GM18511 (cell line): ENCODE data around the gene TEDC1.

ENCODE experiments used
- ATAC-seq: cut with Tn5 transposase; IDR thresholded peaks from one replicate; pipeline ENCODE4 v1.9.1; 2021; ENCODE audit warnings: mild to moderate bottlenecking, moderate library complexity; ENCODE audit not compliant: unreplicated experiment

The TEDC1 gene

DNA sequence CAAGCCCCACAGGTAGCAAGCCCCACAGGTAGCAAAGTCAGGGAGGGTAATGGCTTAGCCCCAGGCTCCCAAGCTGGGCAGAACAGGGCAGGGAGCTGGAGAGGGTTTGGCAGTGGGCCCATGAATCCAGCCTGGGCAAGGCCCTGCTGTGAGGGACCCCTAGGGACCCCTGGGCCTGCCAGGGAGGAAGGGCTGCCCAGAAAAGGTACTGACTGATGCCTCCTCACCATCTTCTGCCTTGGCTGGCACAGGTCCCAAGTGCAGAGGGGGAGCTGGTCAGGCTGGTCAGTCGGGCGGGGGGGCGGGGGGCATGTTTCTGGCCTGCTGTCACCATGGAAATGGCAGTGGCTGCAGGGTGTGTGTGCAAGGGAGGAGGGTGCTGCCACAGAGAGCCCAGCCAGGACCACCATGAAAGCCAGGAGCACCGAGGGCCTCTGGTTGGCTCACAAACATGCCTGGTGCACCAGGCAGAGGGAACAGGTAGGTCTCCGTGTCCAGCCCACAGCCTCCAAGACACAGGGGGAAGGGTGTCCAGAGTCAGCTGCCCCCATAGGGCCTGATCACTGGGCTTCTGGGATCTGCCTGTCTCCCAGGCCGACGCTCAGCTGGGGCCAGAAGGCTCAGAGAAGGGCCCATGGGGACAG lies 17.9 kb upstream of the TEDC1 start:
- ATAC-seq, result no peak

DNA sequence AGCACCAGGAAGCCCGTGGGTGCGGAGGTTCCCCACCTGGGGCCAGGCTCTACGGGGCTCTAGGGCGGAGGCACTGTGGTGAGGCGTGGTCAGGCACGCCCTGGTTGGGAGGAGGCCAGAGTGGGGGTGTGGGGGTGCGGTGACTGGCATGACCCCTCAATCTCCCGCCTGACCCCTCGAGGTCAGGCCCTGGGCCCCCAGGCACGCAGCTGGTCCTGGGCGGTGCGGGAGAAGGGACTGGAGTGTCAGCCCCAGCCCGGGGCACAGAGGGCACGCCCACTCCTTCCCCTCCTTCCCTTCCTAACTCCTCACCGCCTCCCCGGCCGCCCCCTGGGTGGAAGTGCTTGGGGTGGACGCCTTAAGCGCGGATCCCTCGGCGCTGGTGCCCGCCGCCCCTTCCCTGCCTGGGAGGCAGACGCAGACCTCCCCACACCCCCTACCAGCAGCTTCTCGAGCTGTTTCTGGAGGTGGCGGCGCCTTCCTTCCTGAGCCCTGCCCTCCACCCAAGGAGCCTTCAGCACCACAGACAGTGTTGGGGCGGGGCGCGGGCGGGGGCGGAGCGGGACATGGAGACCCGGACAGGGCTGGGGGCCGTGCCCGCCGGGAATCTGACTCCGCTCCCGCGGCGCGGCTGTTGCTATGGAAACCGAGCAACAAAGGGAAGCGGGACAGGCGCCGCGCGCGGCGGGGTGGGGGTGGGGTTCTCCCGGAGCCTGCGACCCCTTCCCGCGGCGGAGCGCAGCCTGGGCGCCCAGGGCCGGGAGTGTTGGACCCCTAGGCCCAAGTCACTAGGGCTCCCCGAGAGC lies 17.2 kb upstream of the TEDC1 start:
- no peak for ATAC-seq

DNA sequence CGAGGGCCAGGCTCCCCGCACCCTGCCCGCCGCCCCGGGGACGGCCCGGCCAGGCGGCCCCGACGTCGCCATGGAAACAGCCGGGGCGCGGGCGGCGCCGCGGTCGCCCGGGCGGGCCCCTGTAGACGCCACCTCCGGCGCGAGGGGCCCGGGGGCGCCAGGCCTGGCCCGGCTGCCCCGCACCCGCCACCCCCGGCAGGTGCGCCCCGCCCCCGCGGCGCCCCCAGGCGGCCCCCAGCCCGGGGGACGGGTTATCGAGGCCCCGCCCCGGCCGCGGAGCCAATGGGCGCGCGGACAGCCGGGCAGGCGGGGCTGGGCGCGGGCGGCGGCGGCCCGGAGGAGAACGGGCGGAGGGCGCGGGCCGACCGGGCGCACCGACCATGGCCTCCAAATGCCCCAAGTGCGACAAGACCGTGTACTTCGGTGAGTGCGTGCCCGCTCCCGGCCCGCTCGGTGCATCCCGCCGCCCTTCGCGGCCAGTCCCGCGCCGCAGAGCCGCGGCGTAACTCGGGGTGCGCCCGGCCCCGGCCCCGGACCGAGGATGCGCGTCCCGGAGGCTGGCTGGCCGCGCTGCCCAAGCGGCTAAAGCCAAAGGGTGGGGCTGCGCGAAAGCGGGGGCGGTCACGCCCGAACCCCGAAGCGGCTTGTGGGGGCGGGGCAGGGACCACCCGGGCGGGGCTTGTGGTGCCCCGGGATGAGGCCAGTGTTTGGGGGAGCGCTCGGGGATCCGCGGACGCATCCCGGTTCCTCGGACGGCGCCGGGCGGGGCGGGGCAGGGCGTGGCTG lies 16.4 kb upstream of the TEDC1 start, which contains the start of gene CRIP2:
CRIP2 (plus strand) TSS at position 339 of the 786 bp plus-strand sequence; CDS start at position 381, 42 bp downstream.
- no peak for ATAC-seq

DNA sequence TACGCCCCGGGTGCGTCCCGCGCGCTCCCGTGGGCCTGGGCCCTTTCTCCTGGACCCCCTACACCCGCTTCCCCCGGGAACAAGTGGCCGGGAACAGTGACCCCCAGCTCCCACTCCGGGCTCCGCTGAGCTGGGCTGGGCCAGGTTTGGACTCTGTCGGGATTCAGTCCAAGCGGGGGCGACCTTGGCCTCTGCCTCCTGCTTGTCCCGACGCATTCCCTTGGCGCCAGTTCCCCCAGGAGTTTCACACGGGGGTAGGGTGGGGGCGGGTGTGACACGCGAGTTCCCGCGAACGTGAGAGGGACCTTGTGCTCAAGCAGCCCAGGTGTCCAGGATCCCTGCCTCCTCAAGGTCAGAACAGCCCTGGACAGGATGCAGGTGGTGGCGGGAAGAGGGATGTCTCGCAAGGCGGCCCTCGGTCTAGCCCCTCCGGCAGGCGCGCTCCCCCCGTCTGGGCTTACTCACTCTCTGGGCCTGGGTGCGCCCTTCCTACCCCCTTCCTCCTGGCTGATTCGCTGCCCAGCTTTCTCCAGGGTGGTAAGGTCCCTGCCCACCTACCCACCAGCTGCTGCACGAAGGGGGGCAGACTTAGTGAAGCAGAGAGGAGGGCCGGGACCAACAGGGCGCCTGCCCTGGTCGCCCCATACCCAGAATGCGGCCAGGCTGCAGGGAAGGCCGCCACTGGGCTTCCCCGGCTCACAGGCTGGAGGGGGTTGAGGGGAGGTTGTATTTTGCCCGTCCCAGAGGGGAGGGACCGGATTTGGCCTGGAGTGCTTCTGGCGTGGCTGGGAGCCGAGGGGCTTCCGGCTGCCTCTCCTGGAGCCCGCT lies 15.6 kb upstream of the TEDC1 start:
- no peak for ATAC-seq

DNA sequence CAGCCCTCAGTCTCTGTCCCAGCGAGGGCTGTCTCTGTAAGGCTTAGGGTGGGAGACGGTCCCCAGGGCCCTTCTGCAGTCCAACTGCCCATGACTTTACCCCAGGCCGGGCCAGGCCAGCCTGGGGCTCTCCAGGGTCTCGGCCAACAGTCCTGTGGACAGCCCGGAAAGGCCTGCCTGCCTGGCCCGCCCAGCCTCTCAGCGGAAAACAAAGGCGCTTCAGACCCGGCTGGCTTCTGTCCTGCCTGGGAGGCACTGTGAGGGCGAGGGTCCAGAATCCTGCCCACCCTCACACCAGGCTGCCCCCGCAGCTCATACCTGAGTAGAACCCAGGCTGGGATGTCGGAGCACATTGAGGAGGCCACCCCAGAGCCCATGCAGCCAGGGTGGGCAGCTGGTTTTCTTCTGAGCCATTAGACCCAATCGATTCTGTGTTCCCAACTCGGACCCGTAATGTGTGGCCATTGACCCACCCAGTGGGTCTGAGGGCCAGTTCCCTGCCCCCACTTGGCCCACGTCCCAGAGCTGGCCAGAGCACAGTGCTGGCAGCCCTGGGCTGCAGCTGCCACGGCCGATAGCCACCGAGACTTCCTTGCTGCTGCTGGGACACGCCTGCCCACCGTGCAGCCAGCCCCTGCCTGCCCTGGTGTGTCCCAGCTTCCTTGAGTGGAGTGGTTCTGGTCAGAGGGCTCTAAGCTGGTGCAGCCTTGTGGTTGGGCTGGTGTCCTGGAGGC lies 14.8 kb upstream of the TEDC1 start:
- no peak for ATAC-seq

DNA sequence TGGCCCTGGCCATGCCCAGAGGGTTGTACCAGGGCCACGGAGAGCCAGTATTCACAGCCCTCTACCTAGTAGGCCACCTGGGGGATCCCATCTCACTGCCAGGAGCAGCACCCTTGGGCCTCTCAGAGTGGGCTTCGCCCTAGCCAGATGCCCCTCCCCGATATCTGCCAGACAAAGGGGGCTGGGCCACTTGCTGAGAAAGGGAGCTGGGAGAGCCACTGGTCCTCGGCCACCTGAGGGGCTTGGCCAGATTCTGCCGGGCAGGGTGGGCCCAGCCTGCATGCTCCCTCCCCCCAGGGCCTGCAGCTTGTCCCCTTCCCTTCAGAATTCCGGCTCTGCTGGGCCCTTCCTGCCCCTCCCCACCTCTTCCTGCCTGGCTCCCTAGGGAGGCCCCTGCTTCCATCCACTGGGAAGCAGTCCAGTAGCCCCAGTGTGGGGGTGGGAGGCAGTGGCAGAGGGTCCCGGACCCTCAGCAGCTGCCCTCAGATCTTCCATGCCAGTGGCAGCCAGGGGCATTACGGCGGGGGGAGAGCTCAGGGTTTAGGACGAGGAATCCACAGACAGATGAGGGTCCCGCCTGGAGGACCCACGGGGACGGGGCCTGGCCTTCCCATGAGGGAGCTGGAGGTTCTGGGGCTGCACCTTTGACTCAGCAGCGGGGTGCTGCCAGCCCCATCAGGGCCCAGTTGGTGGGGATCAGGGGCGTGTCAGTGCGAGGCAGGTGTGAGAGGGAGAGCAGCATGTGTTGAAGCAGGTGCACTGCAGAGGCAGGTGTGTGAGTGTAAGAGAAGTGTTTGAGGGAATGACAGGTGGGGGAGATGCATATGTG lies 14.0 kb upstream of the TEDC1 start:
- no peak for ATAC-seq

DNA sequence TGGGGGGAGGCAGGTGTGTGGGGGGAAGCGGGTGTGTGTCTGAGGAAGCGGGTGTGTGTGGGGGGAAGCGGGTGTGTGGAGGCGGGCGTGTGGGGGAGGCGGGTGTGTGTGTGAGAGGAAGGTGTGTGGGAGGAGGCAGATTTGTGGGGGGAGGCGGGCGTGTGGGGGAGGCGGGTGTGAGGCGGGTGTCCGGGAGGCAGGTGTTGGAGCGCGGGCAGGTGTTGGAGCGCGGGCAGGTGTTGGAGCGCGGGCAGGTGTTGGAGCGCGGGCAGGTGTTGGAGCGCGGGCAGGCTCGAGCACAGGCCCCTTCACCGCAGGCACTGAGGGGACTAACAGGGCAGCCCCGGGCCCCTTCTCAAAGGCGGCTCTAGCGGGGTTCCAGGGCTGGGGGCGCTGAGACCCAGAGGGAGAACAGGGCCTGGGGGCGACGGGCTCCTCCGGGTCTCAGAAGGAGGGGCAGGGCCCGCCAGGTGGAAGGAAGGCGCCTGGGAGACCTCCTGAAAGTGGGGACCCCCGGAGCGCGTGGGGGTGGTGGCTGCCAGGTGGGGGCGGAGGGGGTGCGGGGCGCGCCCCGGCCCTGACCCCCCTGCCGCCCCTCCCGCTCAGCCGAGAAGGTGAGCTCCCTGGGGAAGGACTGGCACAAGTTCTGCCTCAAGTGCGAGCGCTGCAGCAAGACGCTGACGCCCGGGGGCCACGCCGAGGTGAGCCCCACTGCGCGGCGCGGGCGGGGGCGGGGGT lies 13.2 kb upstream of the TEDC1 start:
- no peak for ATAC-seq

DNA sequence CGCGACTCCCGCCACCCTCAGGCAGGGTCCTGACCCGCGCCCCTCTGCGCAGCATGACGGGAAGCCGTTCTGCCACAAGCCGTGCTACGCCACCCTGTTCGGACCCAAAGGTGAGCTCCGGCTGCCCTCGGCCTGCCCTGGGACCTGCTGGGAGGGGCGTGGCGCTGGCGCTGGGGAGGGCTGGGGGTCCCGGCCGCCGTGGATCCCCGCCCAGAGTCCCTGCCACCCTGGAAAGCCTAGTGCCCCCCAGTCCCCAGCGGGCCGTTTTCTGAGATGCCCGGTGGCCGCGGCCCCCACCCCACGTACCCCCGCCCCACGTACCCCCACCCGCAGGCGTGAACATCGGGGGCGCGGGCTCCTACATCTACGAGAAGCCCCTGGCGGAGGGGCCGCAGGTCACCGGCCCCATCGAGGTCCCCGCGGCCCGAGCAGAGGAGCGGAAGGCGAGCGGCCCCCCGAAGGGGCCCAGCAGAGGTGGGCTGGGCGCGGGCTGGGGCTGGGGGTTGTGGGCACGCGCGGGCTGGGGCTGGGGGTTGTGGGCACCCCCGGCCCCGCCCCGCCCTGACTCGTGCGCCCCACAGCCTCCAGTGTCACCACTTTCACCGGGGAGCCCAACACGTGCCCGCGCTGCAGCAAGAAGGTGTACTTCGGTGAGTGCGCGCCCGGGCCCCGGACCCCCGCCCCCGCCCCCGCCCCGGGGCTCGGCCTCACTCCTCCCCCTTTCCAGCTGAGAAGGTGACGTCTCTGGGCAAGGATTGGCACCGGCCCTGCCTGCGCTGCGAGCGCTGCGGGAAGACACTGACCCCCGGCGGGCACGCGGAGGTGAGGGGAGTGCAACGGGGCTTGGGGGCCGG lies 12.4 kb upstream of the TEDC1 start:
- no peak for ATAC-seq

DNA sequence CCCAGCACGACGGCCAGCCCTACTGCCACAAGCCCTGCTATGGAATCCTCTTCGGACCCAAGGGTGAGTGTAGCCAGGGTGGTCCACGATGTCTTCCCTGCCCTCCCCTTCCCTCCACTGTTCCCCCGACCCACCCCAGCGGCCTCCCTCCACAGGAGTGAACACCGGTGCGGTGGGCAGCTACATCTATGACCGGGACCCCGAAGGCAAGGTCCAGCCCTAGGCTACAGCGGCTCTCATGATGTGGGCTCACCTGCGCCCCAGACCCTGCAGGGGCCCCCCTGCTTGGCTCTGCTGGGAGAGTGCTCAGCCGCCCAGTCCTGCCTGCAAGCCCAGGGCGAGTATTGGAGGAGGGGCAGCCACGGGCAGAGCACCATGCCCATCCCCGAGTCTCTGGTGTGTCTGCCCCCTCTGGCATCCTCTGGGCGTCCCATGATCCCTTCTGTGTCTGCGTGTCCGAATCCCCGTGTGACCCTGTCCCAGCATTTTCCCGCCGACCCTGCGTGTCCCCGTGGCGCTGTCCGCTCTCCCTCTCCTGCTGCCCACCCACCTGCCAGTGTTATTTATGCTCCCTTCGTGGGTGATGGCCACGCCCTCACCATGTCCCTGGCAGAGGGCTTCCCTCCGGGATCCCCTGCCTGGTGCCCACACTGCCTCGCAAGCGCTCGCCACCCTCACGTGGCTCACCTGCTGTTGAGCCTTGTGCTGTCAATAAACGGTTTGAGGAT lies 11.5 kb upstream of the TEDC1 start:
- ATAC-seq, result no peak

DNA sequence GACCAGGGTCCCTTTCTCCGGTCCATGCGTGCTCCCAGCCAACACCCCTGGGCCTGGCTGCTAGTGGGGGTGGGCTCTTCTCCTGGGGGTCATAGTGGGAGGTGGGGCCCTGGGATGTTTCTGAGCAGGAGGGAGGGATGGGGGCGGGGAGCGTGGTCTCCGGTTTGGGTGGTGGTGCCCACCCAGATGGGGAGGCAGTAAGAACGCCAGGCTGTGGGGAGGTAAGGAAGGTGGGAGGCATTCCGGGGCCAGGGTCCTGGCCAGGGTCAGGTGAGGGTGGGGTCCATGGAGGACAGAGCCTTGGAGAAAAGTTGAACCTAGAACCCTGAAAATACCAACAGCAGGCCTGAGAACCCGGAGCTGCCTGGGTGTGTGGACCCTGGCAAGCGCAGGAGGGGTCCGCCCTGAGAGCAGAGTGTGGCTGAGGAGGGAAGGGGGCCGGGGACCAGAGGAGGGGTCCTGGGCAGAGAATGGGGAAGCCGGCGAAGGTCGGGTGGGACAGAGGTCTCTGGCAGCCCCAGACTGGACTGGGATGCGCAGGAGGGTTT lies 10.8 kb upstream of the TEDC1 start:
- ATAC-seq, result no peak

DNA sequence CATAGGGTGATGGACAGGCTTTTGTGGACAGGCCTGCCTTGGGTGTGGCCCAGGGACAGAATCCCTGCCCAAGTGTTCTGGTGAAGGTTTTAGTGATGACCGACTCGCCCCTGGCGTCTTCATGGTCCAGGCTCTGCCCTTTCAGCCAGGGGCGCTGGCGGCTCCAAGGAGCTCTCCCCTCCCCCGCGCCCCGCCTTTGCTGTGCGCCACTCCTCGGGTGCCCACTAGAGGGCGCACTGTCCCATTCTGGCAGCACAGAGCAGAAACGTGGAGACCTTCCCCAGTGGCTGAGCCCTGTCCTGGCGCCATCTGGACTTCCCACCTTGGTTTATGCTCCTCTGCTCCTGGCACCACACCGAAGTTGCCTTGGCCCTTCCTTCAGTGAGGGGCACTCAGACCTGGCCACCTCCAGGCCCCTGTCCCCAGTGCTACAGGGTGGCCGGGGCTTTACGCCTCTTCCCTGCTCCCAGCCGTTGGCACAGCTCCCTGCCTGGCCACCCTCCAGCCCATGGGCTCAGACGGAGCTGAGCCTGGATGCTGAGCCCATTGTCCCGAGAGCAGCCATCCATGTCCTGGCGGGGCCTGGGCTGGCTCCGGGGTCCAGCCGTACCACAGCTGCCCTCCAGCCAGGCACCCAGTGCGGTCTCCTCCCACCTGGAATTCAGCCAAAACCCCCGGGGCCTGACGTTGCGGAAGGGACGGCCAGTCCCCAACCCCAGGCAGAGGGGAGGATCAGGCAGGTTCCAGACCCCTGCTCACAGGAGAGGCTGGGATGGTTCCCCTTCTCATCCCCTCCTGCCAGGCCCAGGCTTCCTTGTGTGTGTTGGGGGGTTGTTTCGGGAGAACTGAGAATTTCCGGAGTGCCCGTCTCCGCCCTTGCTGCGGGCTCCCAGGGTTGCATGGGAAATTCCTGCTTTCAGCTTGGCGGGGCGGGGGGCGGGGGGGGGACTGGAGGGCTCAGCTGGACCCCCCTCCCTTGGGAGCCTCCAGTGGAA lies 9.9 kb upstream of the TEDC1 start:
- peak; percentile 63 for ATAC-seq

DNA sequence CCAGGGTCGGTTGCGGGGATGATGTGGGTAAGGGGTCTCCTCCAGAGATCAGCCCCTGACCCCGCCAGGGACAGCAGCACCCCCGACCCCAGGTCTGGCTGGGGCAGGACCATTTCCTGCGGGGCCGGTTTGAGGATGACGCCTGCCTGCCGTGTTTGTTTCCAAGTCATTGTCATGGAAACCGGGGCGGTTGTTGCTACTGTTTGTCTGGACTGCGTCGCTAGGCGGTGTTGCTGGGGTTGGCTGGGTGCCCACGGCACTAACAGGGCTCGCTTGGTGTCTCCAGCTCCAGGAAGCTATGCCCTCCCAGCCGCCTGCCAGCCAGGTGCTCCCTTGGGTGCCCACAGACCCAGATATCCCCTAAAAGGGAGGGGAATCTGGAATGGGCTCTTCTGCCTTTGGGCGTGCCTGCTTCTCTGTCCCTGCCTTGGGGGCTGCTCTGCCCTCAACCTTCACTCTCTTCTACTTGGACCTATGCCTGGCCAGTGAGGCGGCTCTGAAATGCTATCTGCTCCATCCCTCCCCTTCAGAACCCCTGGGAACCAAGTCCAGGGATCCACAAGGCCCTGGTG lies 9.1 kb upstream of the TEDC1 start:
- ATAC-seq, result peak; percentile 63

DNA sequence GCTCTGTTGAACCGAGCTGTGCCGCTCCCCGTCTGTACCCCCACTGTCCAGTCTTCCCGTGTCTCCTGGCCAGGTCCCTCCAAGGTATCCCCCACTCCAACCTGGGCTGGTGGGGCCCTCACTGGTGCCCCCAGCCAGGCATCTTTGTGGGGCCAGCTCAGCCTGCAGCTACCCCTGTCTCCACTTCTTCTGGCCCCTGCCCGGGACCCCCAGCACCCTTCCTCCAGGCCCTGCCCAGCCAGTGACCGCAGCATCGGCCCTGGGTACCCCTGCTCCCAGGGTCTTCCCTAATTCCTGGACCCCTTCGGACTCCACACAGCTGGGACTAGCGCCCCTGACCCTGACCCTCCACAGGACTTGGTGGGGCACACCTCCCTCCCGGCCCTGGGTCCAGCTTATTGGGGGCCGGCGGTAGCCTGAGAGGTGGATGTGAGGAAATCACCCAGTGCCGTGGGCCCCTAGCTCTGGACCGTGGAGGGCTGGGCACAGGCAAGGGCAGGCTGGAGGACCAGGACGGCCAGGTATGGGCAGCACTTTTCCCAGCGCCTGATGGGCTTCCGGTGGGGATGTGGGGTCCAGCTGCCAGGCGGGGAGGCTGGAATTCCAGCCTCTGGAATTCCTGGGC lies 8.4 kb upstream of the TEDC1 start:
- ATAC-seq, result no peak

DNA sequence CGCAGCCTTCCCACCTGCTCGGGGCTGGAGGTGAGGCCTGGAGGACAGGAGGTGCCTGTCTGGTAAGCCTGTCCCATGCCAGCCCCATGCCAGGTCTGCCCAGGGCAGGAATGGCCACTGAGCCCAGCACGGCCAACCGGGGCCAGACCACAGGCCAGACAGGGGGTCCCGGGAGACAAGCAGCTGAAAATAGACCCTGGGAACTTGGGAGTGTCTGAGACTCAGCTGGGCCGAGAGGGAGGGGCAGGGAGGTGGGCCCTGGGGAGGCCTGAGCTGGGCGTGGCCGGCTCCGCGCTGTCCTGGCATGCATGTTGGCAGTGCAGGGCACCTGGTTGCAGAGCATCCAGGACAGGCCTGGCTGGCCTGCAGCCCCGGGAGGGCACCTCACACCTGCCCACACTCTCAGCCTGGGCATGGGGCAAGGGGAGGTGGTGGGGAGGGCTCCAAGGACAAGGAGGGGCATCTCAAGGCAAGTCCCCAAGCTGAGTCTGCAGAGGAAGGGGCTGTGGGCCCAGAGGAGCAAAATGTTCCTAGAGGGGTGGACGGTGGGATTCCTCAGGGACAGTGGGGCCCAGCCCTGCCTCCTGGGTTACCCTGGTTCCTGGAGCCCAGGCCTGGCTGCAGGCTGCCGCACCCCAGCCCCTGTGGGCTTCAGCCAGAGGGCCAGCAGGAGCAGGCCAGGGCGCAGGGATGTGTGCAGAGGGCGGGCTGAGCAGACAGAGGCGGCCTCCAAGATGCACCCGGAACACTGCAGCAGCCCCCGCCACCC lies 7.6 kb upstream of the TEDC1 start:
- ATAC-seq, result no peak
